ENCODE measurements around the gene PPP1R15A. TPM values are rescaled to one million over a fixed set of nuclear protein-coding genes. Genes with fewer than 3 reads are reported as not detected.
"Not testable (repeated sequence)": the region's sequence is repeated elsewhere in the genome, so short reads cannot be mapped to it uniquely, and the experiment has no call there.

The PPP1R15A gene
- total and polyA plus RNA-seq, 2 experiments from 2014 or later = 14.0 to 15.8 TPM

GRCh38 chr19:48897181-48897580 lies 25.0 kb downstream of the PPP1R15A start:
- no peak overlapping the region for H3K4me3 Mint-ChIP-seq
- H3K27me3 Mint-ChIP-seq (ENCODE audit: insufficient read depth, low read depth, poor library complexity) = peaks cover 24% of the 10 kb centered on the region
- no peak overlapping the region for H2AFZ ChIP-seq
- peaks cover 10% of the 10 kb centered on the region for H3K79me2 ChIP-seq (replicated peaks; ENCODE audit: insufficient read depth)
- peak overlapping the region; percentile 72; the same call in 1 of the 2 replicates for H3K27ac ChIP-seq (ENCODE audit: low read depth)
- no peak for DNase-seq (ENCODE audit: low spot score)
- H3K4me1 Mint-ChIP-seq = peaks cover 8% of the 10 kb centered on the region
- no peak for TF ChIP-seq NANOG (IDR thresholded peaks at IDR 0.05; ENCODE audit: borderline replicate concordance)
- no peak for TF ChIP-seq ETS1 (IDR thresholded peaks at IDR 0.05)
- no peak for ATAC-seq
- no peak overlapping the region for H3K27ac Mint-ChIP-seq
- no peaks in the 10 kb centered on the region; the same call in 1 of the 2 replicates for H4K20me1 ChIP-seq (replicated peaks; ENCODE audit: insufficient read depth)
- H3K27me3 ChIP-seq (ENCODE audit: insufficient read depth) = no peaks in the 10 kb centered on the region
- H3K9me2 ChIP-seq (ENCODE audit: insufficient read depth) = no peaks in the 10 kb centered on the region
- H3K9me3 Mint-ChIP-seq = no peaks in the 10 kb centered on the region
- H3K36me3 ChIP-seq (ENCODE audit: insufficient read depth) = no peaks in the 10 kb centered on the region; the same call in 1 of the 2 replicates
- peaks cover 9% of the 10 kb centered on the region for H3K4me1 ChIP-seq (ENCODE audit: insufficient read depth)
- H3K4me3 ChIP-seq = no peak overlapping the region
- H3F3A ChIP-seq (replicated peaks; ENCODE audit: low read depth) = peaks cover 13% of the 10 kb centered on the region
- no peak overlapping the region for H3K4me2 ChIP-seq
- H3K36me3 Mint-ChIP-seq (ENCODE audit: low read depth) = peaks cover 6% of the 10 kb centered on the region; the same call in 1 of the 3 replicates

DNA sequence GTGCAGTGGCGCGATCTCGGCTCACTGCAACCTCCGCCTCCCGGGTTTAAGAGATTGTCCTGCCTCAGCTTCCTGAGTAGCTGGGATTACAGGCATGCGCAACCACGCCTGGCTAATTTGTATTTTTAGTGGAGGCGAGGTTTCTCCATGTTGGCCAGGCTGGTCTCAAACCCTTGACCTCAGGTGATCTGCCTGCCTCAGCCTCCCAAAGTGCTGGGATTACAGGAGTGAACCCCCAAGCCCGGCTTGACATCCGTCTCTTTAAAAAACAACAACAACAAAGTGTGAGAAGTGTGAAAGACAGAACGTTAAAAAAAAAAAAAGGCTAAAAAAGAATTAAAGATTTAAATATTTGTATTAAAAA lies 27.1 kb downstream of the PPP1R15A start:
- H3F3A ChIP-seq (replicated peaks; ENCODE audit: low read depth) = peaks cover 13% of the 10 kb centered on the region
- H3K36me3 Mint-ChIP-seq (ENCODE audit: low read depth) = peaks cover 14% of the 10 kb centered on the region
- peak overlapping the region; percentile 43; the same call in 1 of the 2 replicates for H3K27ac ChIP-seq (ENCODE audit: low read depth)
- DNase-seq (ENCODE audit: low spot score); H3K4me1 Mint-ChIP-seq; H3K27me3 ChIP-seq (ENCODE audit: insufficient read depth); ATAC-seq; H4K20me1 ChIP-seq (replicated peaks; ENCODE audit: insufficient read depth); H2AFZ ChIP-seq; H3K36me3 ChIP-seq (ENCODE audit: insufficient read depth); H3K9me3 Mint-ChIP-seq; H3K27ac Mint-ChIP-seq; H3K9me2 ChIP-seq (ENCODE audit: insufficient read depth); H3K4me1 ChIP-seq (ENCODE audit: insufficient read depth): not testable (repeated sequence)
- H3K4me3 Mint-ChIP-seq = peak overlapping the region; percentile 97
- peak overlapping the region; percentile 66 for H3K4me2 ChIP-seq
- peak overlapping the region; percentile 75 for H3K4me3 ChIP-seq
- H3K79me2 ChIP-seq (replicated peaks; ENCODE audit: insufficient read depth) = peaks cover 19% of the 10 kb centered on the region
- peaks cover 26% of the 10 kb centered on the region for H3K27me3 Mint-ChIP-seq (ENCODE audit: insufficient read depth, low read depth, poor library complexity)

- DNase-seq (ENCODE audit: low spot score) (peak; percentile 100), ATAC-seq (peak; percentile 82)
- Histone ChIP-seq H3K79me2 (replicated peaks; ENCODE audit: insufficient read depth) (peaks cover 19% of the 10 kb centered on the region), H2AFZ (peak within 1 kb of the TSS; percentile 8; the same call in 1 of the 2 replicates), H3K27ac (ENCODE audit: low read depth) (peak within 1 kb of the TSS; percentile 43), H3F3A (replicated peaks; ENCODE audit: low read depth) (peaks cover 13% of the 10 kb centered on the region), H3K4me1 (ENCODE audit: insufficient read depth) (peaks cover 9% of the 10 kb centered on the region), H4K20me1 (replicated peaks; ENCODE audit: insufficient read depth) (no peaks in the 10 kb centered on the region), H3K27me3 (ENCODE audit: insufficient read depth) (no peaks in the 10 kb centered on the region), H3K9me2 (ENCODE audit: insufficient read depth) (no peaks in the 10 kb centered on the region), H3K36me3 (ENCODE audit: insufficient read depth) (no peaks in the 10 kb centered on the region; the same call in 1 of the 2 replicates), H3K4me2 (peak within 1 kb of the TSS; percentile 95), H3K4me3 (peak within 1 kb of the TSS; percentile 75)
- Mint-ChIP-seq H3K27me3 (ENCODE audit: insufficient read depth, low read depth, poor library complexity) (peaks cover 23% of the 10 kb centered on the region), H3K9me3 (no peaks in the 10 kb centered on the region), H3K27ac (peak within 1 kb of the TSS; percentile 94), H3K4me1 (peaks cover 5% of the 10 kb centered on the region; the same call in 2 of the 3 replicates), H3K36me3 (ENCODE audit: low read depth) (peaks cover 18% of the 10 kb centered on the region), H3K4me3 (peak within 1 kb of the TSS; percentile 97)
- TF ChIP-seq EZH2phosphoT487 (IDR thresholded peaks at IDR 0.05; ENCODE audit: unreplicated experiment) (no peak), JUNB (IDR thresholded peaks at IDR 0.05; ENCODE audit: unreplicated experiment) (no peak), CREB1 (CRISPR knock-in tag; IDR thresholded peaks at IDR 0.05; ENCODE audit: low read depth) (no peak), NANOG (IDR thresholded peaks at IDR 0.05; ENCODE audit: borderline replicate concordance) (no peak), ZNF331 (CRISPR knock-in tag; IDR thresholded peaks at IDR 0.05; ENCODE audit: low read depth) (no peak), STAT1 (IDR thresholded peaks at IDR 0.05; ENCODE audit: unreplicated experiment) (no peak), CTCF (conservative IDR thresholded peaks at IDR 0.05; ENCODE audit: low read depth in 2 of 2) (peak in 1 of 2 experiments; percentile 35; a peak in 2 of 4 replicates)
These were observed 27.7 kb downstream of the PPP1R15A start, which contains the start of gene NUCB1 for GRCh38 chr19:48899781-48900476. Gene NUCB1 (plus strand): TSS chr19:48900312. CDS start chr19:48900797, 485 bp downstream.
